SKM-1 (cell line): ENCODE data around the gene SLC1A2.

Experiments used
- DNase-seq: peaks from one replicate; lab custom pipeline; 2025; ENCODE audit not compliant: unreplicated experiment; lab: John Stamatoyannopoulos, UW

SLC1A2 gene

GRCh38 chr11:35377262-35377661, 42.1 kb downstream of the SLC1A2 start:
- no peak for DNase-seq

GRCh38 chr11:35376613-35377012, 42.7 kb downstream of the SLC1A2 start:
- no peak for DNase-seq

- no peak for DNase-seq
Measured at GRCh38 chr11:35376118-35376510, 43.2 kb downstream of the SLC1A2 start.

GRCh38 chr11:35375332-35376117, 43.8 kb downstream of the SLC1A2 start:
- no peak for DNase-seq

DNA sequence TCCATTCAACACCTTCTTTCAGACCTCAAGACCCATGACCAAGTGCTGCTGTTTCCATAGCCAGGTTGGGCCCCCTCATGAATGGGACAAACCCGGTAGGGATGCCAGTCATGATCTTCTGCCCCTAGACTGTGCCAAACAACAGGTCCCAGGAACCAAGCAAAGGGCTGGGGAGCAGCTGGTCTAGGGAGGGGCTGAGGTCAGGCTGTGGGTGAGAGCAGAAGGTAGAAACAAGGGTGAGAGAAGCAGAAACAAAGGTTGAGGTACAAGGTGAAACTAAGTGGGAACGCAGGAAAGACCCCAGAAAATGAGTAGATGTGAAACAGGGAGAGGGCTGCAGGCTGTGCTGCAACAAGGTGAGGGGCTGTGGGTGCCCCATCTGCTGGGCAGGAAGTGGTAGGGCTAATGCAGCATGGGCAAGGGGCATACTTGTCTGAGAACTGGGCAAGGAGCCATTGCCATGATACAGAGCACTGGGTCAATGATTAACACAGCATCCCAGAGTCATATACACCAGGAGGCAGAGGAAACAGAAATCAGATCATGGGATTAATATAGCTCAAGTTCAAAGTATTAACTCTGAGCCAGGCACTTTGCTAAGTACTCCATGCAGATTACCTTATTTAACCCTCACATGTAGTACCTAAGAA, 45.9 kb downstream of the SLC1A2 start:
- no peak for DNase-seq

DNA sequence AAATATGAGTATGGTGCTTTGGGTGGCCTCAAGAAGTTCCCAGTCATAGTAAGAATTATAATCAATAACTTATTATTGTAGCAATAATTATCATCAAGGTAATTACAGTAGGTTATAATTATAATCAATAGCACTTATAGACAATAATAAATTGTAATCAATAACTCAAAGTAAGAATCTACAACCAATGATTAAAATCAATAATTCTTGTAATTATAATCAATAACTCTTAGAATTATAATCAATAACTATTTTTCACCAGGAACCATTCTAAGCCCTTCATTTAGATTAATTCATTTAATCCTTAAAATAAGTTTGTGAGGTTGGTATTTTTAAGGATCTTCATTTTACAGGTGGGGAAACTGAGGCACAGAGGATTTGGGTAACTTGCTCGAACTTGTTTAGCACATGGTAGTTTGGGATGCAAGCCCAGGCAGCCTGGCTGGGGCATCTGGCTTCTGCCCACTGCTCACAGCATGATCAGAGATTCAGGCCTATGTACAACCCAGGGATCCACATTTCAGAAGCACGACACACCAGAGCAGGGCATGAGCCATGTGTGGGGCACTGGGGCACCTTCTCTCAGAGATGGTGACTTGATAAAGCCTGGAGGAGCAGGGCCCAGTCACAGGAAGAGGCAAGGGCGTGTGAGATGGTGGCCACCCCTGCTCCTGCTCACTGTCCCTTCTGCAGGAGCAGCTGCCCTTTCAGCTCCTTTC, 46.6 kb downstream of the SLC1A2 start:
- DNase-seq, result no peak

DNA sequence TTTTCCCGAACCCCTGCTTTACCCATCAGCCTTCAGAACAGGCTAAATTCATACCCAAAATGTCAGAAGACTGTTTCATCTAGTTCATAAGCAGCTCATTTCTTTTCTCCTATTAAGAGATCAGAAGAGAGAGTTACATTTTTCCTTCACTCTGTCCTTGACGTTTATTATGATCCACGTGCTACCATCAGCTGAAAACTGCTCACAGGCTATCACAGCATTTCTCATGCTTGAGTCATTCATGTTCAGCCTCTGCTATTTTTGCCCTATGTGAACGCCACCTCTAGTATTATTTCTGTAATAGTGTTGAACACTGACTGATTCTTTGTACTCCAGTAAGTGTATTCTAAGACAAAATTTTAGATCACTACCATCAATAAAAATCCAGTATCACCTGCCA, 51.9 kb downstream of the SLC1A2 start:
- no peak for DNase-seq

DNA sequence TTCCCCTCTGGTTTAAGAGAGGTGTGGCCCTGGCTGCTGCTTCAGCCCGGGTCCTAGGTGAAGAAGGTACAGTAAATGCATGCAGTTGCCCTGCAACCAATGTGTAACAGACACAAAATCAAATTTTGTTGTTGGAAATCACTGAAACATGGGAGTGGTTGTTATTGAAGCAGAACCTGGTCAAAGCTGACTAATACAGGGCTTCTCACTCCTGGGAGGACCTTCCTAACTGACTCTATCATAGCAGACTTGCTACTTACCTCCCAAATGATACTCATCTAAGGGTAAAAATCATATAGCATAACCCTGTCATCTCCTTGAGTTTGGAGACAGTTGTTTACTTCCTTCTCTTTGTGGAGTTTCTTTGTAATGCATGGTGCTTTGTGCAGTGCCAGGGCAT, 52.6 kb downstream of the SLC1A2 start:
- DNase-seq, result no peak

DNA sequence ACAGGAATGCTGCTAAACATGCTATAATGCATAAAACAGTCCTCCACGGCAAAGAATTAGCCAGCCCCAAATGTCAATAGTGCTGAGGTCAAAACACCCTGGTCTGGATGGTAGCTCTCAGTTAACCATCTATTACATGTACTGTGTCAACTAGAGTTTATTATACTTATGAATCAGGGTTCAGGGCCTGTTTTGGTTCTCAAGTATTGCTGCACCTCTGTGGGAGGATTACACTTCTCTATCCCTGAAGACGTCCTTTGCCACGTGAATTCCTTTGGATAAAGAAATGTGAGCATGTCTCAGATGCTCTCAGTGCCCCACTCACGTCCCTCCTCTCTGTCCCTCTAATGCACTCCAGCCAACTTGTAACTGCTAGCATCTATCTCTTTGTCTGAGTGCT, 53.4 kb downstream of the SLC1A2 start:
- no peak for DNase-seq

DNA sequence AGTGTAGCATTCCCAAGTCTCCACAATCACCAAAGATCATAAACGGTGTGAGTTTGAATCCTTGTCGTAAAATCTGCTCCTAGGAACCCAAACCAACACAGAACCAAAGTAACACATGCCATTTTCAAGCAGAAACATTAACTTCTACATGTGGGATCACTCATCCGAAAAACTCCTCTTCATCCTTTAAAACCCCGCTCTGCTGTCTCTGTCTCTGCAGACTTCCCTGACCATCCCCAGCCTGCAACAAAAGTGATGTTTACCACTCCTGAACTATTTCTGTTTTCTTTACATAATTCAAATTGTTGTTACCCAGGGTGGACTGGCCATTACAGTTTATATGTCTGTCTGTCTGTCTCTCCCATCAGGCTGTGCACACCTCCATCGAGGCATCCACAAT, 54.0 kb downstream of the SLC1A2 start:
- DNase-seq, result no peak

GRCh38 chr11:35363854-35364780, 55.2 kb downstream of the SLC1A2 start:
- no peak for DNase-seq

GRCh38 chr11:35363246-35363801, 56.0 kb downstream of the SLC1A2 start:
- DNase-seq, result no peak

- DNase-seq, result no peak
Measured at GRCh38 chr11:35362521-35362980, 56.8 kb downstream of the SLC1A2 start.

- no peak for DNase-seq
Measured at GRCh38 chr11:35360055-35360530, 59.3 kb downstream of the SLC1A2 start.

GRCh38 chr11:35359321-35360054, 59.9 kb downstream of the SLC1A2 start:
- no peak for DNase-seq

DNA sequence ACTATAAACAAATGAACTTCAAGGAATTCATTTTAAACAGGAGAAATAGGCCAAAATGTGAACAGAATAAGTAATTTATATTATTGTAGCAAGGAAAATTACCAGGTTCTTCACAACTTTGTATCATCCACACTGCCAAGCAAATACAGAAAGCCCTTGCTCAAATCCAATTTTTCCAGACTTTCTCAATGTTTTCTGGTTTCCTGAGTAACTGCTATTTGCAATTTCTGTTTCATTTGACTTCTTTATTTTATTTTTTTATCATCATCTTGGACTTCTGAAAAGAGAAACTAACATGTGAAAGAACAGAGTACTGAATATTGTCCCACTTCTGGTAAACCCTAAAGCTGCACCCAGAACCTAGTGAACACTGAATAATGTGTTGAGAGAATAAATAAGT, 61.0 kb downstream of the SLC1A2 start:
- no peak for DNase-seq

- no peak for DNase-seq
Measured at GRCh38 chr11:35357923-35358322, 61.4 kb downstream of the SLC1A2 start.

DNA sequence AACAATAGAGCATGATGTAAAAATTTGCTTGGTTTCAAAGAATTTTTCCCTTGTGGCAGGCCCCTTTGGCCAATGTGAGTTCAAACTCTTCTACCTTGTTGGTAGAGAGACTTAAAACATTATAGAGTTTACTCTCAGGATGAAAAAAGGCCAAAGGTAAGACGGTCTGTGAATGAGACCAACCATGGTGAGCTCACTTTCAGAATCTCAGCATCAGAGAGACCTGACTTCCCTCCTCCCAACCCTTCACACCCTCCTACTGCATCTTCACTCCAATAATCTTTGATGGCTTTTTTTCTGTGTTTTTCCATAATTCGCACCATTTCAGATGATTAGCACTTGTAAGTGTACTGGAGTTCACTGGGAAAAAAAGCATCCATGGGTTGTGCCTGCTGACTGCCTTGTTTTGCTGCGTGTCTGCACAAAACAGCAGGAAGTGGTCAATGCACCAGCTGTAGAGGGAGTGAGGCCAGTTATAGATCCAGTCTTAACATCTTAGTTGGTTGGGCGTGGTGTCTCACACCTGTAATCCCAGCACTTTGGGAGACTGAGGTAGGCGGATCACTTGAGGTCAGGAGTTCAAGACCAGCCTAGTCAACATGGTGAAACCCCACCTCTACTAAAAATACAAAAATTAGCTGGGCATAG, 64.1 kb downstream of the SLC1A2 start:
- DNase-seq, result no peak

DNA sequence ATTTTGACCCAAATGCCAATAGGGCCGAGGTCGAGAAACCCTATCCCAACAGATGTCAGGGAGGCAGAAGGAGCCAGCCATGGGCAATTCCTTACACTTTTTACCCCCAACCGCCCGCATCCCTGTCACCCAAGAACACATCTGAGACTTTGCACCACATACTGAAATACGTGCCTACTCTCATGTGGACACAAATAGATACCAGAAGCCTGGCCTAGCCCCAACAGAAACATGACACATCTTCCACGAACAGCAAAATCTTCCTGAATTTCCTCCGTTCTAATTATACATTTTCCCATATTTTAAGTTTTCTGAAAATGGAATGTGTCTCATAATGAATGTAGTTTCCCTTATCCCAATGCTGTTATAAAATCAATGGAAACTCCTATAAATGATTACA, 64.7 kb downstream of the SLC1A2 start:
- no peak for DNase-seq
